Measurements from ENCODE around the gene NID2.
A peak's percentile ranks its signal among the peaks of the same experiment; 100 is the strongest.

The NID2 gene

DNA sequence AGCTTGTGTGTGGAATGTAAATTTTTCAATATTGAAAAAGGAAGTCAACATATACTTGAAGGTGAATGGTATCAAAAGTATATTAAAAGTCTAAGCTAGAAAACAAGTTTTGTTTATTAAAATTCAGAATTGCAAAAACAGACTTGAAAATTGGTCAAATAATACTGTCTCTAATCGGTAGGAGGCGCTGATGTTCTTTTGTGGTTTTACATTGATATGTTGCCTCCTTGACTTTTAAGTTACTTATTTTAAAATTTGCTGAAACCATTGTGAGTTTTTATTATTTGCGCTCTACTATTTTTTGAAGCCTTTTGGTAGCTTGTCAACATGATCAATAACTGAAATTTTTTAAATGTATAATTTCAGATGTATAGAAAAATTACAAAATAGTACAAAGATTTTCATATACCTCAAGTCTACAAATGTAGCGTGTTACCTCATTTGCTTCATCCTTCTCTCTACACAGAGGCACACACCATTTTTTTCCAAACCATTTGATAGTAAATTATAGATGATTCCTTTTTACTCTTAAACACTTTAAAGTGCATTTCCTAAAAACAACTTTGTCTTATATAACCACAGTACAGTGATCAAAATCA, 72.6 kb downstream of the NID2 start:
- no peak for DNase-seq

DNA sequence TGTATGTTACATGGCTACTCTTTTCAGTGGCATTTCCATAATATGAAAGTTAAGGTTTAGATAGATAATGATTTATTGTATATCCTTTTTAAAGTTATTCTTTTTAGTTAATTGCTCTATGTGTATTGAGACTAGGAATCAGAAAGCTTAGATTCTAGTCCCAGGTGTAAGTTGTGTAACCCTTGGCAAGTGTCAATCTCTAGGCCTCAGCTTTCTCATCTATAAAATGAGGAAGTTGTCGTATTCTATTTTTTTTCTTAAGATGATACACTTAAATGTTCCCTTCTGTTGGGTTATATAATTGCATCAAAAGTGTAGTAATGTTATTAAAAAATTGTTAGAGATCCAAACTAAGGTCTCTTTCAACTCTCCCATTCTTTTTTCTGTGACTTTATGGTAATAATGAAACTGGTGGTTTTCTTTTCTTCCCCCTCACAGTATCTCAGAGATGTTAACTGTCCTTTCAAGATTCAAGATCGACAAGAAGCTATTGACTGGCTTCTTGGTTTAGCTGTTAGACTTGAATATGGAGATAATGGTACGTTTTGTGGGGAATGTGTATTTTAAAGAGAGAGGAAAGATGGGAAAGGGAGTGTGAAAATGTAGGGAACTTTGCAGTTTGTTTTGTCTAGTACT, 75.5 kb downstream of the NID2 start:
- DNase-seq, result no peak

DNA sequence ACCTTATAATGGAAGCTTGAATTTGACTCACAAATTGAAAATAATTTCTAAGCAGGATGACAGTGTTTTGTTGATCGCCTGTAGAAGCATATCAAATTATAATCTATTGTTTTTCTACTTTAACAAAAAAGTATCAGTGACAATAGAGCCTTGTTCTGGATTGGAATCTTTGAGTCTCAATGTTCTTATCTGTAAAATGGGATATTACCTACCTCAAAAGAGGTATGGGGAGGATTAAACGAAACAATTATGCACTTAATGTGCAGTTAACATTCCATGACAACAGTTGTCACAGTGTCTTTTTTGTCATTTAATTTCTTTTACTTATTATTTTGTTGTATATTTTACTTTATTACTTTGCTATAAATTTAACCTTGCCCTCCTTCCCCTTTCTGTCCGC, 78.4 kb downstream of the NID2 start:
- no peak for DNase-seq

DNA sequence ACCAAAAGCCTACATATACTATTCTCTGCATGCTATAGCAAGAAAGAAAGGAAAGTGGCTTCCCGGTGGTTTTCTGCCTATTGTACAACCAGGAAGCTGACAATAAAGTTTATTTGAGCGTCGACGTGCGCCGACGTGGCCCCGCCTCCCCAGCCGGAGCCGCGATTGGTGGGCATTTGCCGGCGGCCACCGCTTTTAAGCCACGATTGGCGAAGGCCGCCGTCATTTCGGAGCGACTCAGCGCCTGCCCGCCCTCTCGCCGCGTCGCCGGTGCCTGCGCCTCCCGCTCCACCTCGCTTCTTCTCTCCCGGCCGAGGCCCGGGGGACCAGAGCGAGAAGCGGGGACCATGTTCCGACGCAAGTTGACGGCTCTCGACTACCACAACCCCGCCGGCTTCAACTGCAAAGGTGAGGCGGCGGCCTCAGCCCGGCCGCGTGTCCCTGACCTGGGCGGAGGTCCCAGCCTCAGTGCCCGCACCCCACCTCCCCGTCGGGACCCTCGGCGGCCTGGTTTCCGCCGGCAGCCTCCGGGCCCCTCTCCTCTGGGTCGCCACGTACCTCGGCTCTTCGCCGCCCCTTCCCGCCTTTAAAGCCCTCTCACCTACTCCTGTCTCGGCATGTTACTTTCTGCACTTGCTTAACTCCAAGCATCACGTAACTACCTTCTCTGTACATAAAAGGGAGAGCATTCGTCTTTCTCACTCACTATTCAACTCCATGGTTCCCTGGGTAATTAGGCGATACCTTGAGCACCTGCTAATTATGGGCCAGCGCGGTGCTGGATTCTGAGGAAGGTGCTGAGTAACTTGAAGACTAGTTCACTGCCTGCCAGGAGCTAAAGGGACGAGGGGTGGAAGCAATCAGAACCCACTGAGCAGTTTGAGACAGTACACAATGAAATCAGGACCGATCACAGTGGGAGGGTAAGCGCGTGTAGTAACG, 79.3 kb downstream of the NID2 start, which contains the start of gene RTRAF:
Gene RTRAF (plus strand): TSS at position 254 of the 942 bp plus-strand sequence. CDS start 94 bp downstream, at position 348.
- peak; percentile 86 for DNase-seq

DNA sequence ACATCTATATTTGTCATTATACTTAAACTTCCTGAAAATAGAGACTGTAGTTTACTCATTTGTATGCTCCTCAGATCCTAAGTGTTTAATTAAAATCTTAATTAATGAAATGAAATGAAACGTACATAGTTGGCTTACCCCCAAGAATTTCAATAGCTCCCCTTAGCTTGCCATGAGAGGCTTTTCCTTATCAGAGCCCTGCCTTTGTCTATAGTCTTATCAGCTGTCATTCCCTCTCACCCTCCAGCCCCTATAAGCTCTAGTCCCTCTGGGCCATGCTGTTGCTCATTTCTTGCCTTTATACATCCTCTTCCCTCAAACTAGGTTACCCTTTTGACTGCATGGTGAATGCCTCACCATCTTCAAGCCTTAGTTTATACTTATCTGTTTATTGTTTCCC, 80.6 kb downstream of the NID2 start:
- no peak for DNase-seq

DNA sequence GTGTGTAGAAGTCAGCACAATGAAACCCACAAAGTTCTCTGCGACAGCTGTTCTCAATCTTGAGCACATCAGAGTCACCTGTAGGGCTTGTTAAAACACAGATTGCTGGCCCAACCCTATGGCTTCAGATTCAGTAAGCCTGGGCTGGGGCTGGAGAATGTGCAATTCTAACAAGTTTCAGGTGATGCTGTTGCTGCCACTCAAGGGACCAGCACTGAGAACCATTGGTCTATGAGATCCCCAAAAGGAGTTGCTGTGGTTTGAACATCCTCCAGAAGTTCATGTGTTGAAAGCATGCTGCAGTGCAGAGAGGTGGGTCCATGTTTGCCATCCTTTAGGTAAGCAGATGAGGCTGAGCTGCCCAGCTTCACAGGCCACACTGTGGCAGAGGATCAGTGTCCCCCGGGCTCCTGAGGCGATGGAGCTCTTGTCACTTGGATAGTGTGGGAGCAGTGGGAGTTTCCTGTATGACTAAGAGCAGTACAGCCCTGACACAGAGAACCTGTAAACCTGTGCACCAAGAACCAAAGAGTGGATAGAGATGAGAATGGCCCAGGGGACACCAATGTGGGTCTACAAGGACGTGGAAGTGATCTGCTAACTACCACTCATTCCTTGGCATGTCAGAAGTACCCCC, 87.5 kb downstream of the NID2 start:
- DNase-seq, result no peak

DNA sequence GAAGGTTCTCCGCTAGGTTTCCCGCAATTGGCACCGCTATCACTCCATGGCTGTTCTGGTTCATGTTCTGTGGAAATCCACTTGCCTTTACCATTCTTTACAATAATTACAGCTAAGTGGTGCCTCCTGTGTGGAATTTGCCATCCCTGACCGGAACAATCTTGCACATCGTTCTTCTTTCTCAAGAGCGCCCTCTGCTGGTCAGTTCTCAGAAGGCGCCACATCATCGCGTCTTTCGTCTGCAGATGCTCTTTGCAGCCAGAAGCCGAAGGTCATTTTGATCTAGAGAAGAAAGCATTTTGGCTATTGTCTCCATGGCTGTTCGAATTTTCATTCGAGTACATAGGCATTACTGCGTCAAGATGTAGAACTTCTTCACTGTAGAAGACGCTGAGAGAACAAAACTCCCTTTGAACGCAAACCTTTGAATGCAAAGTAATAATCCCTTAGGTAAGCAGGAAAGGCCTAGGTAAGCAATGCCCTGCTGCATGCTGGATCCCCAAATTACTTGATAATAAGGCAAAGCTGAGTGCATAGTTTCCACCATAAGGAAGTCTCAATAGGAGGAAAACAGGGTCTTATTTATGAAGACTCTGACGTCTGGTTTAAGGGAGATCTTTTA, 89.7 kb downstream of the NID2 start:
- peak; percentile 47 for DNase-seq

DNA sequence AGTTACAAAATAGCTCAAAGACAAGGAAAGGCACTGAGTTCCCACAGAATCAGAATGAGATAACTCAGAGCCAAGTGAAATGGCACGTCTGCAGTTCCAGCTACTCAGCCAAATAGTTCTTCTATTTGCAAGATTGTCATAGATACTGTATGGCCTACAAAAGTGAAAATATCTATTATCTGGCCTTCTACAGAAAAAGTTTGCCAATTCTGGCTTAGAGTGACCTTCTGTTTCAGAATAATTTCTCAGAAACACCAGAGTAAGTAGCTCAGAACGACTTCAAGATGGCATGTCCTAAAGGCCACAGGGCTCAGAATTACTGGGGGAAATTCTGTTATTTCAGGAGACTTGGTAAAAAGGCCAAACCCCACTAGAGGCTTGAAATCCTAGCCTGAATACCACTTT, 90.2 kb downstream of the NID2 start:
- DNase-seq, result no peak

DNA sequence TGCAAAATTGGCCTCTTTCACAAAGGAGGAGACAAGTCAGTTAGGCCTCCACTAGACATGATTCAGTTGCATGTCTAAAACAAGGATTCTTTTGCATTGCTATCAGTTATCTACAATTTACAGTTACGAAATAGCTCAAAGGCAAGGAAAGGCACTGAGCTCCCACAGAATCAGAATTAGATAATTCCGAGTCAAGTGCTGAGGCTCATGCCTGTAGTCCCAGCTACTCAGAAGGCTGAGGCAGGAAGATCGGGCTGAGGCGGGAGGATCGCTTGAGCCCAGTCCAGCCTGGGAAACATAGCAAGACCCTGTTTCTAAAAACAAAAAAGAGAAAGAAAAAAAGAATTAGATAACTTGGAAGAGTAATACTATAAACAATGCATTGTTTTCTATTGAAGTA, 91.8 kb downstream of the NID2 start:
- DNase-seq, result no peak

DNA sequence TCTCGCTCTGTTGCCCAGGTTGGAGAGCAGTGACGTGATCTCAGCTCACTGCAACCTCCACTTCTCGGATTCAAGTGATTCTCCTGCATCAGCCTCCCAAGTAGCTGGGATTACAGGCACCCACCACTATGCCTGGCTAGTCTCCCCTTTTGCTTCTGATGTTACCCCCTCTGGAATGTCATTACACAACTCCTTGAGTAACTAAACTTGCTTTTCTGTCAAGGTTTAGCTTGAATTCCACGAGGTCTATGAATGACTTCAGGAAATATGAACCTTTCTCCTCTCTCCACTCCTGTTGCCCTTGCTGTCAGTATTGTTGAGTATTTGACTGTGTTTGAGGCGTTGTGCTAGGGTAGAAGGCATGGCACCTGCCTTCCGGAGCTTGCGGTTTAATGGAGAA, 96.3 kb downstream of the NID2 start:
- no peak for DNase-seq

DNA sequence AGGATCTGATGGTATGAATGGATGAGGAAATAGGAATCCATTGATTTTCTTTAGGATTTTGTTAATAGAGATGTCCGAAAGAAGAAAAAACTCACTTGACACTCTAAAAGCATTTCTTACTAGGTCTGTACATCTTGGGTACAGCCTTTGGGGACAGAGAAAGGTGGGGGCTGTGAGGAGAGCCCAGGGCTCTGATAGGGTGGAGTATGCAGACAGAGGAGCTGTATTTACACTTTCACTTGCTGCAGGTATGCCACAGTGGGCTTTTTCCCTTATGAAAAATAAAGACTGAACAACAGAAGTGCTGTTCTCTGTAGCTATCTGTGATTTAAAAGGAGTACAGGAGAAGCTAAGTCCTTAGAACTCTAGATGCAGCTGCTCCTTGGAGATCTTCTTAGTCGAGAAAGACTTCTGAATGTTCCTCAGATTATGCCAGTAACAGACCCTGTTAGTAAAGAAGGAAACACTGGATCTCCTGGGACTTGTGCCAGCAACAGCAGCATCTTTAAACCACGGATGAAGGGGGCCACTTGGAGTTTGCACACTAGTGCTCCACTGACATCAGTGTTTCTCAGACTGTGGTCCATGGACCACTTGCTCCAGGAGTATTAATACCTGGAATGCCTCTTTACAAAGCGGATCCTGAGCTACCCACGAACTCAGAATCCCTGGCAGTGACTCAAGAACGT, 98.9 kb downstream of the NID2 start:
- DNase-seq, result no peak

DNA sequence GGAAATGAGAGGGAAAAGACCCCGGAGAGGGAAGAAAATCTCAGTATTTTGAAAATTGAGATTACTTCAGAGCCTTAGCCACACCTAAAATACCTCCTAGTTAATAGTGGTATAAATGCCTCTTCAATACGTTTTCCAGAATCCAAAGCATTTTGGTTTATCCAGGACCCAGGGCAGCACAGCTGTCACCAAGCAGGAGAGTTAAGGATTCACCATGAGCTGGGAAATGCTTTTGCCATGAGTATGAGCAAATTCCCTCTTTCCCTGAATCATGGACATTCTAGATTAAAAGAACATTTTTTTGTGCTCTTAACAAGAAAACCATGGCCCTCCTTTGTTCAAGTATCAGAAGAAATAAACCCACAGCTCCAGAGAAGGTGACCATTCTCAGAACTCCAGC, 101.3 kb downstream of the NID2 start:
- DNase-seq, result no peak

DNA sequence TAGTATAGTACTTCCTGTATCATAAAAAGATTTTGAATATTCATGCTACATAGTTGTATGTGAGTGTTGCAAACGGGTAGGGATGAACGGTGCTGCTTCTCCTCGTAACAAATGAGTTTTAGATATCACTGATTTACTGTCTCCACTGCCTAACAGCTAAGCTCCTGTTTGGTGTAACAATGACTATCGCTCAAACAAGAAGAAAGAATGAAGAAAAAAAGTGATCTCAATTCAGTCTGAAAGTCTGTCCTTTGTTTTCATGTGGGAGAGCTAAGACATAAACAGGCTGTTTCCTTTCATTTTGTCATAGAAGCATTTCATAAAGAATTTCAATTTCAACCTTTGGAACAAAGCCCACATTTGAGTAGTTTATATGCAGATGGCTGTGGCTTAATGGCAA, 105.6 kb downstream of the NID2 start:
- DNase-seq, result no peak

DNA sequence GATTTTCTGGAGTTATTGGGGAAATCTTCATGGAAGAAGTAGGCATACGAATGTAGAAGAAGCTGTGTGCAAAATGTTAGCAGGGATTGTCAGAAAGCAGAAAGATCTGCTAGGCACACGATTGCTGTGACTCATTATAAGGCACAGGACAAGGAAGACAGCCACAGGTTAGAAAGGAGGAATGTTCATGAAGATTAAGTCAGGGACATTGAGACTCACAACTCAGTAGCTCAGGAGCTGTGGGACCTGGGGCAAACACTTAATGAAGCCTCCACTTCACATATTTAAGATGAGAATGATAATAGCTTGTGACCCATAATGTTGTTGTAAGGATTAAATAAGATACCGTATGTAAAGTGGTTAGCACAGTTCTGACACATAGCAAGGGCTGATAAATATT, 106.1 kb downstream of the NID2 start:
- no peak for DNase-seq

DNA sequence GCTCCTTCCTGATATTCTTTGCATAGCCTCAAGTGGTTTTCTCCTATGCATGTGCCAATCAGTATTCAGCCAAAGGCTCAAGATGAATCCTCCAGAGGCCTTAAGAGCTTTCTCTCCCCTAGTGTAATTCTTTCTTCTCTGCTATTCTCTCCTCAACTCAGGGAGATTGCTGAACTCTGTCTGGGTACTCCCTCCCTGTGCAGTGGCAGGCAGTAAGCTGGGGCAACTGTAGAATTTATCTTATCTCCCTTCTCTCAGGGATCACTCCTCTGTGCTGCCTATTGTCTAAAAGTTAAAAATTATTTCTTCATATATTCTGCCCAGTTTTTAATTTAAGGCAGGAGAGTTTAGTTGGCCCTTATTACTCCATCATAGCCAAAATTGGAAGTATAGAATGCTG, 108.0 kb downstream of the NID2 start:
- DNase-seq, result no peak

DNA sequence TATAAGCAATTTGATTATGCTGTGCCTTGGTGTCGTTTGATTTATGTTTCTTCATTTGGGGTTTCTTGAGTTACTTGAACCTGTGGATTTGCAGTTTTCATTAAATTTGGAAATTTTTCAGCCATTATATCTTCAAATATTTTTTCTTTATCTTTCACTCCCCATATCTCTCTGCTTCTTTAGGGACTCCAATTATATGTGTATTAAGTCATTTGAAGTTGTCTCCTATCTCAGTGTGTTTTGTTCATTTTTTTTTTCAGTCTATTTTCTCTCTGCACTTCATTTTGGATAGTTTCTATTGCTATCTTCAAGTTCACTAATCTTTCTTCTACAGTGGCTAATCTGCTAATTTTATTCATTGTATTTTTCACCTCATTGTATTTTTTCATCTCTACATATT, 108.9 kb downstream of the NID2 start:
- no peak for DNase-seq

DNA sequence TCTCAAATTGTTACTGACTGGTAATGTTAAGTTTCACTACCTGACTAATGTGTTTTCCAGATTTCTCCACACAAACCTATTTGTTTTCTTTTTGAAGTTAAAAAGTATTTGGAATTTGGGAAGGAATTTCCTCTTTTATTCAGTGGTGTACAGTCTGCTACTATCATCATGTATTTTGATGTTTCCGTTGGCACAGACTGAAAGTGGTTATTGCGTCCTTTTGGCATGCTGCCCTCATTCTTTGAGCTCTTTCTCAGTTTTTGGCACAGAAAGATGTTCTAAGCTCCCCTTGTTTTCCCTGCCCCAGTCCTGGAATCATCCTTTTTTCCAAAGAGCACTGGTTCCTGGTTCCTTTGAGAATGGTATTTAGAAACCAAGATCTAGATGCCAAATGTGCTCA, 110.9 kb downstream of the NID2 start:
- DNase-seq, result no peak

Data from NCI-H1417 treated with DMSO at 0.1 percent for 48 hours (cell line).